Measurements from ENCODE around the gene SNX5.

GRCh38 chr20:17895641-17896171 lies 72.9 kb downstream of the SNX5 start:
- TF ChIP-seq CTCF (optimal IDR thresholded peaks at IDR 0.05 in 1 of 3, IDR thresholded peaks at IDR 0.05 in 1 of 3, conservative IDR thresholded peaks at IDR 0.05 in 1 of 3; ENCODE audit: extremely low read depth in 1 of 3, insufficient read depth in 2 of 3, low read length in 3 of 3) (no peak), EZH2 (IDR thresholded peaks at IDR 0.05; ENCODE audit: low read length) (no peak)

Measured in keratinocyte (primary cell).